ENCODE data around the gene RICTOR.
A peak's percentile ranks its signal among the peaks of the same experiment; 100 is the strongest.

RICTOR gene

DNA sequence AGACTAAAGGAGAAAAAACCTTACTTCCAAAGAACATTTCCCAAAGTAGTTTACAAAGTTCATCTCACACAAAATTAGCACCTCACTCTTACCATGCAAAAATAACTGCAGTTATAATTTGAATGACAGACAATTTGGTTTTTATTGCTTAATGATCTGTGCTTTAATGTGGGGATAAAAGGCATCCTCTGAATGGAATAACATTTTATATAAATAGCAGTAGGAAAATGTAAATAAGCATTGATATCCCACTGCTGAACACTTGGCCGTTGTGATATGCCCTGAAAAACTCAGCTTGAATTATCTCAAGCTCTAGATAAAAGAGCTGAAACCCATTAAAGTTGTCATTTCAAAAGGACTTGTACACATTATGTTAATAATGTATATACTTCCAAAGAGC, 135.2 kb downstream of the RICTOR start:
- ATAC-seq, result no peak
- TF ChIP-seq RARB (CRISPR knock-in tag; IDR thresholded peaks at IDR 0.05) (no peak), TCF4 (CRISPR knock-in tag; IDR thresholded peaks at IDR 0.05; ENCODE audit: borderline replicate concordance) (no peak), ZC3H10 (CRISPR knock-in tag; IDR thresholded peaks at IDR 0.05) (no peak), ZNF8 (CRISPR knock-in tag; IDR thresholded peaks at IDR 0.05) (no peak), ZNF565 (CRISPR knock-in tag; conservative IDR thresholded peaks at IDR 0.05; ENCODE audit: low read depth) (no peak), ZFP30 (CRISPR knock-in tag; IDR thresholded peaks at IDR 0.05) (no peak), SNAI2 (CRISPR knock-in tag; IDR thresholded peaks at IDR 0.05) (no peak), PPARA (CRISPR knock-in tag; IDR thresholded peaks at IDR 0.05; ENCODE audit: borderline replicate concordance) (no peak), CSDC2 (CRISPR knock-in tag; IDR thresholded peaks at IDR 0.05) (no peak), ISL1 (CRISPR knock-in tag; IDR thresholded peaks at IDR 0.05) (no peak), OSR1 (CRISPR knock-in tag; IDR thresholded peaks at IDR 0.05) (no peak), ESRRG (CRISPR knock-in tag; IDR thresholded peaks at IDR 0.05) (no peak)
- TF ChIP-seq, protein P1, sequence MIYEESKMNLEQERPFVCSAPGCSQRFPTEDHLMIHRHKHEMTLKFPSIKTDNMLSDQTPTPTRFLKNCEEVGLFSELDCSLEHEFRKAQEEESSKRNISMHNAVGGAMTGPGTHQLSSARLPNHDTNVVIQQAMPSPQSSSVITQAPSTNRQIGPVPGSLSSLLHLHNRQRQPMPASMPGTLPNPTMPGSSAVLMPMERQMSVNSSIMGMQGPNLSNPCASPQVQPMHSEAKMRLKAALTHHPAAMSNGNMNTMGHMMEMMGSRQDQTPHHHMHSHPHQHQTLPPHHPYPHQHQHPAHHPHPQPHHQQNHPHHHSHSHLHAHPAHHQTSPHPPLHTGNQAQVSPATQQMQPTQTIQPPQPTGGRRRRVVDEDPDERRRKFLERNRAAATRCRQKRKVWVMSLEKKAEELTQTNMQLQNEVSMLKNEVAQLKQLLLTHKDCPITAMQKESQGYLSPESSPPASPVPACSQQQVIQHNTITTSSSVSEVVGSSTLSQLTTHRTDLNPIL (CRISPR knock-in tag; IDR thresholded peaks at IDR 0.05; ENCODE audit: low read depth), result no peak
- TF ChIP-seq, protein P2, sequence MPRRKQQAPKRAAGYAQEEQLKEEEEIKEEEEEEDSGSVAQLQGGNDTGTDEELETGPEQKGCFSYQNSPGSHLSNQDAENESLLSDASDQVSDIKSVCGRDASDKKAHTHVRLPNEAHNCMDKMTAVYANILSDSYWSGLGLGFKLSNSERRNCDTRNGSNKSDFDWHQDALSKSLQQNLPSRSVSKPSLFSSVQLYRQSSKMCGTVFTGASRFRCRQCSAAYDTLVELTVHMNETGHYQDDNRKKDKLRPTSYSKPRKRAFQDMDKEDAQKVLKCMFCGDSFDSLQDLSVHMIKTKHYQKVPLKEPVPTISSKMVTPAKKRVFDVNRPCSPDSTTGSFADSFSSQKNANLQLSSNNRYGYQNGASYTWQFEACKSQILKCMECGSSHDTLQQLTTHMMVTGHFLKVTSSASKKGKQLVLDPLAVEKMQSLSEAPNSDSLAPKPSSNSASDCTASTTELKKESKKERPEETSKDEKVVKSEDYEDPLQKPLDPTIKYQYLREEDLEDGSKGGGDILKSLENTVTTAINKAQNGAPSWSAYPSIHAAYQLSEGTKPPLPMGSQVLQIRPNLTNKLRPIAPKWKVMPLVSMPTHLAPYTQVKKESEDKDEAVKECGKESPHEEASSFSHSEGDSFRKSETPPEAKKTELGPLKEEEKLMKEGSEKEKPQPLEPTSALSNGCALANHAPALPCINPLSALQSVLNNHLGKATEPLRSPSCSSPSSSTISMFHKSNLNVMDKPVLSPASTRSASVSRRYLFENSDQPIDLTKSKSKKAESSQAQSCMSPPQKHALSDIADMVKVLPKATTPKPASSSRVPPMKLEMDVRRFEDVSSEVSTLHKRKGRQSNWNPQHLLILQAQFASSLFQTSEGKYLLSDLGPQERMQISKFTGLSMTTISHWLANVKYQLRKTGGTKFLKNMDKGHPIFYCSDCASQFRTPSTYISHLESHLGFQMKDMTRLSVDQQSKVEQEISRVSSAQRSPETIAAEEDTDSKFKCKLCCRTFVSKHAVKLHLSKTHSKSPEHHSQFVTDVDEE (CRISPR knock-in tag; IDR thresholded peaks at IDR 0.05), result no peak
- TF ChIP-seq, protein P3, sequence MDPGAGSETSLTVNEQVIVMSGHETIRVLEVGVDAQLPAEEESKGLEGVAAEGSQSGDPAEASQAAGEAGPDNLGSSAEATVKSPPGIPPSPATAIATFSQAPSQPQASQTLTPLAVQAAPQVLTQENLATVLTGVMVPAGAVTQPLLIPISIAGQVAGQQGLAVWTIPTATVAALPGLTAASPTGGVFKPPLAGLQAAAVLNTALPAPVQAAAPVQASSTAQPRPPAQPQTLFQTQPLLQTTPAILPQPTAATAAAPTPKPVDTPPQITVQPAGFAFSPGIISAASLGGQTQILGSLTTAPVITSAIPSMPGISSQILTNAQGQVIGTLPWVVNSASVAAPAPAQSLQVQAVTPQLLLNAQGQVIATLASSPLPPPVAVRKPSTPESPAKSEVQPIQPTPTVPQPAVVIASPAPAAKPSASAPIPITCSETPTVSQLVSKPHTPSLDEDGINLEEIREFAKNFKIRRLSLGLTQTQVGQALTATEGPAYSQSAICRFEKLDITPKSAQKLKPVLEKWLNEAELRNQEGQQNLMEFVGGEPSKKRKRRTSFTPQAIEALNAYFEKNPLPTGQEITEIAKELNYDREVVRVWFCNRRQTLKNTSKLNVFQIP (CRISPR knock-in tag; IDR thresholded peaks at IDR 0.05; ENCODE audit: borderline replicate concordance, low read depth), result no peak
- TF ChIP-seq, protein P4, sequence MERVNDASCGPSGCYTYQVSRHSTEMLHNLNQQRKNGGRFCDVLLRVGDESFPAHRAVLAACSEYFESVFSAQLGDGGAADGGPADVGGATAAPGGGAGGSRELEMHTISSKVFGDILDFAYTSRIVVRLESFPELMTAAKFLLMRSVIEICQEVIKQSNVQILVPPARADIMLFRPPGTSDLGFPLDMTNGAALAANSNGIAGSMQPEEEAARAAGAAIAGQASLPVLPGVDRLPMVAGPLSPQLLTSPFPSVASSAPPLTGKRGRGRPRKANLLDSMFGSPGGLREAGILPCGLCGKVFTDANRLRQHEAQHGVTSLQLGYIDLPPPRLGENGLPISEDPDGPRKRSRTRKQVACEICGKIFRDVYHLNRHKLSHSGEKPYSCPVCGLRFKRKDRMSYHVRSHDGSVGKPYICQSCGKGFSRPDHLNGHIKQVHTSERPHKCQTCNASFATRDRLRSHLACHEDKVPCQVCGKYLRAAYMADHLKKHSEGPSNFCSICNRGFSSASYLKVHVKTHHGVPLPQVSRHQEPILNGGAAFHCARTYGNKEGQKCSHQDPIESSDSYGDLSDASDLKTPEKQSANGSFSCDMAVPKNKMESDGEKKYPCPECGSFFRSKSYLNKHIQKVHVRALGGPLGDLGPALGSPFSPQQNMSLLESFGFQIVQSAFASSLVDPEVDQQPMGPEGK (CRISPR knock-in tag; IDR thresholded peaks at IDR 0.05; ENCODE audit: borderline replicate concordance), result no peak

DNA sequence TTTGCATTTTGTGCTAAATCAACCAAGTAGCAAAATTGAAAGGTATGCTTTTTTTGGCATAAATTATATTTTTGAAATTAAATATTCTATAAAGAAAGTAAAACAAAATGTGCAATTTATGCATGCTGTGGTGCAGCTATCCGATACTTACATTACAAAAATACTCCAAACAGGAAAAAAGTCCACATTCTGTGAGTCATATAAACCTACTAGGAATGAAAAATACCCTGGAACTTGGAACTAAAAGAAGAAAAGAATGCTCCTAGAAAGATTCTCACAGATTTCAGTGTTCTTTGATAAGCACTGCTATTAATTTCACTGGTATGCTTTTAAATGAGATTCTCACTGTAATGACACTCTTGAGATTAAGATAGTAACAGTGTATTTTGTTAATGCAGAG, 135.8 kb downstream of the RICTOR start:
- peak; percentile 49; the same call in 1 of the 3 replicates for ATAC-seq
- TF ChIP-seq ZFP30 (CRISPR knock-in tag; IDR thresholded peaks at IDR 0.05), result no peak
- no peak for TF ChIP-seq ZNF70 (CRISPR knock-in tag; IDR thresholded peaks at IDR 0.05)
- TF ChIP-seq ZNF8 (CRISPR knock-in tag; IDR thresholded peaks at IDR 0.05), result no peak
- no peak for TF ChIP-seq ISL1 (CRISPR knock-in tag; IDR thresholded peaks at IDR 0.05)
- no peak for TF ChIP-seq TCF4 (CRISPR knock-in tag; IDR thresholded peaks at IDR 0.05; ENCODE audit: borderline replicate concordance)
- no peak for TF ChIP-seq ZNF565 (CRISPR knock-in tag; conservative IDR thresholded peaks at IDR 0.05; ENCODE audit: low read depth)

DNA sequence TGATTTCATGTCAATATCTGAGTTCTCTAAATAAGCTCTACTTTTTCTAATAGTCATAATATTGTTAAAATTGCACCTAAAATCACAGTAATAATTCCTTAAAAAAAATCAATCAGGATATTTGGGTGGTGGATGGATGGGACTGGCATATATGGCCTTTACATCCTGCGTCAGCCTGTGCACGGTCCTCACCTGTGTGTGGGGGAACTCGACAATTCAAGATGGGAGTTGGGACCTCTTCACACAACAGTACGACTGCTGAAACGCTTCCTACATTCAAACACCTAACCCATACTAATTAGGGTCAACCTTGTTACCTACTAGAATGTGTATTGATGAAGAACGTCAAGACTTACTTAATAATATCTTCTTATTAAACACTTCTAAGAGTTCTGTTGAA, 137.9 kb downstream of the RICTOR start:
- ATAC-seq, result no peak
- no peak for TF ChIP-seq TCF4 (CRISPR knock-in tag; IDR thresholded peaks at IDR 0.05; ENCODE audit: borderline replicate concordance)
- TF ChIP-seq, protein P4 (CRISPR knock-in tag; IDR thresholded peaks at IDR 0.05; ENCODE audit: borderline replicate concordance), result no peak
- no peak for TF ChIP-seq RARB (CRISPR knock-in tag; IDR thresholded peaks at IDR 0.05)
- TF ChIP-seq ZFP3 (CRISPR knock-in tag; IDR thresholded peaks at IDR 0.05), result no peak
- TF ChIP-seq BACH2 (CRISPR knock-in tag; IDR thresholded peaks at IDR 0.05; ENCODE audit: borderline replicate concordance), result no peak
- no peak for TF ChIP-seq ESRRG (CRISPR knock-in tag; IDR thresholded peaks at IDR 0.05)
- no peak for TF ChIP-seq OSR1 (CRISPR knock-in tag; IDR thresholded peaks at IDR 0.05)
- no peak for TF ChIP-seq GLIS3 (CRISPR knock-in tag; IDR thresholded peaks at IDR 0.05)
- no peak for TF ChIP-seq ZNF565 (CRISPR knock-in tag; conservative IDR thresholded peaks at IDR 0.05; ENCODE audit: low read depth)
- TF ChIP-seq PPARA (CRISPR knock-in tag; IDR thresholded peaks at IDR 0.05; ENCODE audit: borderline replicate concordance), result no peak
- TF ChIP-seq CSDC2 (CRISPR knock-in tag; IDR thresholded peaks at IDR 0.05), result no peak
- TF ChIP-seq, protein P1 (CRISPR knock-in tag; IDR thresholded peaks at IDR 0.05; ENCODE audit: low read depth), result no peak
- TF ChIP-seq ZNF8 (CRISPR knock-in tag; IDR thresholded peaks at IDR 0.05), result no peak
- TF ChIP-seq, protein P5, sequence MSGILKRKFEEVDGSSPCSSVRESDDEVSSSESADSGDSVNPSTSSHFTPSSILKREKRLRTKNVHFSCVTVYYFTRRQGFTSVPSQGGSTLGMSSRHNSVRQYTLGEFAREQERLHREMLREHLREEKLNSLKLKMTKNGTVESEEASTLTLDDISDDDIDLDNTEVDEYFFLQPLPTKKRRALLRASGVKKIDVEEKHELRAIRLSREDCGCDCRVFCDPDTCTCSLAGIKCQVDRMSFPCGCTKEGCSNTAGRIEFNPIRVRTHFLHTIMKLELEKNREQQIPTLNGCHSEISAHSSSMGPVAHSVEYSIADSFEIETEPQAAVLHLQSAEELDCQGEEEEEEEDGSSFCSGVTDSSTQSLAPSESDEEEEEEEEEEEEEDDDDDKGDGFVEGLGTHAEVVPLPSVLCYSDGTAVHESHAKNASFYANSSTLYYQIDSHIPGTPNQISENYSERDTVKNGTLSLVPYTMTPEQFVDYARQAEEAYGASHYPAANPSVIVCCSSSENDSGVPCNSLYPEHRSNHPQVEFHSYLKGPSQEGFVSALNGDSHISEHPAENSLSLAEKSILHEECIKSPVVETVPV (CRISPR knock-in tag; IDR thresholded peaks at IDR 0.05), result no peak
- TF ChIP-seq TOX (CRISPR knock-in tag; IDR thresholded peaks at IDR 0.05; ENCODE audit: borderline replicate concordance), result no peak
- TF ChIP-seq, protein P3 (CRISPR knock-in tag; IDR thresholded peaks at IDR 0.05; ENCODE audit: borderline replicate concordance, low read depth), result no peak

Measured in SK-N-SH treated with all-trans-retinoic acid at 6 μM for 48 hours (cell line).